Adrenal gland (tissue), 12 donors: ENCODE measurements around the gene DEUP1. TPM values are rescaled to one million over a fixed set of nuclear protein-coding genes. Genes with fewer than 3 reads are reported as not detected.

Experiments
- DNase-seq, 7 donors: peaks; one replicate each; pipeline ENCODE4 v3.0.0-alpha.2; 2019 to 2020
- H3K27ac ChIP-seq, 5 donors: fragments of 200-600 bp; sonication (generic) in 4 of 5; 1 replicate in 3 of 5; 2 replicates in 2 of 5; pipeline versions ENCODE4 v1.5.1 to v1.8.0; 2016 to 2020; ENCODE audit warnings: mild to moderate bottlenecking in 1 of 5
- H3K27me3 ChIP-seq: fragments of 200-600 bp; 2 replicates; pipeline ENCODE4 v1.8.0; 2021
- H3K36me3 ChIP-seq, 2 donors: fragments of 200-600 bp; replicated peaks in 1 of 2; 1 replicate in 1 of 2; 2 replicates in 1 of 2; pipeline versions ENCODE4 v1.5.1 to v1.8.0; 2018 to 2022
- H3K4me1 ChIP-seq, 2 donors: fragments of 200-600 bp; replicated peaks in 1 of 2; 1 replicate in 1 of 2; 2 replicates in 1 of 2; pipeline versions ENCODE4 v1.5.1 to v1.8.0; 2018 to 2021
- H3K4me3 ChIP-seq, 4 donors: fragments of 200-600 bp; sonication (generic) in 3 of 4; one replicate each; pipeline ENCODE4 v1.5.1; 2016 to 2018
- H3K9me3 ChIP-seq, 3 donors: fragments of 200-600 bp; sonication (generic) in 1 of 3; replicated peaks in 1 of 3; 1 replicate in 2 of 3; 2 replicates in 1 of 3; pipeline versions ENCODE4 v1.5.1 to v1.8.0; 2016 to 2021
- CTCF ChIP-seq, 6 experiments: fragments of 450-650 bp in 4 of 6; fragments of 200-600 bp in 2 of 6; sonication (generic) in 1 of 6; IDR thresholded peaks; 1 replicate in 5 of 6; 2 replicates in 1 of 6; pipeline versions ENCODE4 v1.5.1 to v1.8.0; 2016 to 2021; ENCODE audit warnings: antibody characterized with exemption in 6 of 6, mild to moderate bottlenecking in 2 of 6, moderate library complexity in 1 of 6
- POLR2A ChIP-seq, 2 donors: fragments of 450-650 bp; IDR thresholded peaks; one replicate each; pipeline ENCODE4 v1.6.1; 2017; ENCODE audit warnings: antibody characterized with exemption in 2 of 2, mild to moderate bottlenecking in 2 of 2, moderate library complexity in 1 of 2
- WGBS, 4 donors: extraction: QIAGEN DNeasy Blood & Tissue Kit in 2 of 4; methylation state at CpG; one replicate each; pipeline versions ENCODE4 v1.1.5 to v1.1.7; 2013 to 2017; 5-methylcytosine and 5-hydroxymethylcytosine counted together
- intact Hi-C, 2 donors: fragments of 100-400 bp; cut with DNase I; formaldehyde crosslinking; loops; one replicate each; pipeline versions ENCODE4 v1.14.1 to v1.15.0; 2022 to 2023
- polyA plus RNA-seq, 3 donors: library from polyadenylated mRNA; stranded (reverse); fragments of 200-250 nt in 2 of 3; fragments of 350-450 nt in 1 of 3; fragmentation: Illumina TruSeq in 1 of 3; extraction: RNeasy Lipid Tissue Mini Kit (QIAGEN cat#74804) in 1 of 3; gene quantifications; one replicate each; pipeline ENCODE4 v1.2.3, GENCODE V29; 2013 to 2014
- total RNA-seq, 9 donors: library from RNA; depleted of rRNA in 4 of 9; stranded (reverse); fragments of >200 nt in 4 of 9; fragments of 120-200 nt in 1 of 9; fragmentation: NEBNext Ultra II Directional in 1 of 9; extraction: Animal tissue kit (Norgen Biotek cat#: 25700) in 1 of 9; gene quantifications; one replicate each; pipeline versions ENCODE4 v1.1.0 to v1.2.4, GENCODE V29; 2013 to 2023
- donor health status: healthy with polysubstance abuse.
- donor health status: Bipolar disorder and iron deficiency.
- donor health status: DM: yes; HTN: yes; CAD: no.
- donor health status: DM: no; HTN: no; CAD: no.
- donor health status: DM: no; HTN: no; CAD: no.
- donor health status: DM: yes; HTN: yes; CAD: no.

DEUP1 gene
- total and polyA plus RNA-seq, 12 donors = 0.24 to 1.1 (median 0.73) TPM; not detected in 2

- DNase-seq = no peak
- intact Hi-C loops = no loop called here
- Histone ChIP-seq H3K4me3 (no peak overlapping the region), H3K9me3 (no peaks in the 10 kb centered on the region), H3K36me3 (no peaks in the 10 kb centered on the region), H3K27me3 (no peaks in the 10 kb centered on the region), H3K27ac (no peak overlapping the region), H3K4me1 (peaks cover 0 to 5% of the 10 kb centered on the region in 2 donors)
- TF ChIP-seq CTCF (IDR thresholded peaks at IDR 0.05) (no peak), POLR2A (IDR thresholded peaks at IDR 0.05) (no peak)
- WGBS, 4 donors = 86 to 98% (median 96%) methylated on average over 4 of the region's 4 CpGs
Measured at GRCh38 chr11:93326681-93327080, 3.9 kb upstream of the DEUP1 start.

- 5 to 13% (median 10%) methylated on average over 15 to 16 of the region's 16 CpGs for WGBS, 4 donors
- H3K27ac ChIP-seq = no peak overlapping the region
- H3K36me3 ChIP-seq = no peaks in the 10 kb centered on the region
- H3K4me3 ChIP-seq = peak overlapping the region in 2 of 4 donors; percentile 1 to 54
- intact Hi-C loops = no loop called here
- peaks cover 0 to 5% of the 10 kb centered on the region in 2 donors for H3K4me1 ChIP-seq
- H3K9me3 ChIP-seq = no peaks in the 10 kb centered on the region
- peak in 6 of 7 donors; percentile 8 to 60 (median 19) for DNase-seq
- H3K27me3 ChIP-seq = no peaks in the 10 kb centered on the region
- no peak for TF ChIP-seq CTCF (IDR thresholded peaks at IDR 0.05)
- TF ChIP-seq POLR2A (IDR thresholded peaks at IDR 0.05) = no peak
Measured at GRCh38 chr11:93329936-93330445, 551 bp upstream of the DEUP1 start.

- intact Hi-C loops = no loop called here
- Histone ChIP-seq H3K4me1 (no peaks in the 10 kb centered on the region), H3K9me3 (peaks cover 0 to 5% (median 0%) of the 10 kb centered on the region in 3 donors), H3K36me3 (no peaks in the 10 kb centered on the region), H3K27me3 (no peaks in the 10 kb centered on the region), H3K4me3 (no peak overlapping the region), H3K27ac (no peak overlapping the region)
- DNase-seq = no peak
- TF ChIP-seq POLR2A (IDR thresholded peaks at IDR 0.05) (no peak), CTCF (IDR thresholded peaks at IDR 0.05) (no peak)
- WGBS, 4 donors = 71 to 74% (median 73%) methylated on average over 2 of the region's 2 CpGs
Measured at GRCh38 chr11:93340223-93340622, 9.7 kb downstream of the DEUP1 start.

- no peak for DNase-seq
- TF ChIP-seq CTCF (IDR thresholded peaks at IDR 0.05) = no peak
- TF ChIP-seq POLR2A (IDR thresholded peaks at IDR 0.05) = no peak
- no peak overlapping the region for H3K4me3 ChIP-seq
- H3K9me3 ChIP-seq = no peaks in the 10 kb centered on the region
- no peaks in the 10 kb centered on the region for H3K27me3 ChIP-seq
- WGBS, 4 donors = 86 to 98% (median 92%) methylated on average over 2 of the region's 2 CpGs
- no peaks in the 10 kb centered on the region for H3K4me1 ChIP-seq
- intact Hi-C loops = no loop called here
- H3K27ac ChIP-seq = no peak overlapping the region
- no peaks in the 10 kb centered on the region for H3K36me3 ChIP-seq
Measured at GRCh38 chr11:93344855-93345333, 14.4 kb downstream of the DEUP1 start.
